Measurements from ENCODE around the gene ANKS1A.

Gene ANKS1A

GRCh38 chr6:35018746-35019145 is 129.7 kb downstream of the ANKS1A start:
- in situ Hi-C loops (cut with MboI; ENCODE audit: low sequenced_read_pairs), result no loop called here

GRCh38 chr6:35019171-35019570 is 130.1 kb downstream of the ANKS1A start:
- in situ Hi-C loops (cut with MboI; ENCODE audit: low sequenced_read_pairs), result no loop called here

- in situ Hi-C loops (cut with MboI; ENCODE audit: low sequenced_read_pairs), result no loop called here
Measured at GRCh38 chr6:35019831-35020230, 130.8 kb downstream of the ANKS1A start.

GRCh38 chr6:35021004-35021403 is 131.9 kb downstream of the ANKS1A start:
- in situ Hi-C loops (cut with MboI; ENCODE audit: low sequenced_read_pairs), result no loop called here

GRCh38 chr6:35023091-35024000 is 134.3 kb downstream of the ANKS1A start:
- in situ Hi-C loops (cut with MboI; ENCODE audit: low sequenced_read_pairs), result no loop called here

GRCh38 chr6:35024551-35025054 is 135.5 kb downstream of the ANKS1A start:
- in situ Hi-C loops (cut with MboI; ENCODE audit: low sequenced_read_pairs), result no loop called here

- in situ Hi-C loops (cut with MboI; ENCODE audit: low sequenced_read_pairs), result no loop called here
Measured at GRCh38 chr6:35025232-35026188, 136.5 kb downstream of the ANKS1A start.

- in situ Hi-C loops (cut with MboI; ENCODE audit: low sequenced_read_pairs), result no loop called here
Measured at GRCh38 chr6:35026434-35027222, 137.6 kb downstream of the ANKS1A start.

- in situ Hi-C loops (cut with MboI; ENCODE audit: low sequenced_read_pairs), result no loop called here
Measured at GRCh38 chr6:35027807-35028206, 138.8 kb downstream of the ANKS1A start.

GRCh38 chr6:35028781-35029769 is 140.0 kb downstream of the ANKS1A start:
- in situ Hi-C loops (cut with MboI; ENCODE audit: low sequenced_read_pairs), result no loop called here

GRCh38 chr6:35030099-35030498 is 141.0 kb downstream of the ANKS1A start:
- in situ Hi-C loops (cut with MboI; ENCODE audit: low sequenced_read_pairs), result no loop called here

GRCh38 chr6:35031611-35032529 is 142.8 kb downstream of the ANKS1A start:
- in situ Hi-C loops (cut with MboI; ENCODE audit: low sequenced_read_pairs), result no loop called here

GRCh38 chr6:35033683-35034082 is 144.6 kb downstream of the ANKS1A start:
- in situ Hi-C loops (cut with MboI; ENCODE audit: low sequenced_read_pairs), result no loop called here

- in situ Hi-C loops (cut with MboI; ENCODE audit: low sequenced_read_pairs), result no loop called here
Measured at GRCh38 chr6:35034411-35035191, 145.5 kb downstream of the ANKS1A start.

GRCh38 chr6:35035481-35036030 is 146.5 kb downstream of the ANKS1A start:
- in situ Hi-C loops (cut with MboI; ENCODE audit: low sequenced_read_pairs), result no loop called here

- in situ Hi-C loops (cut with MboI; ENCODE audit: low sequenced_read_pairs), result no loop called here
Measured at GRCh38 chr6:35036059-35036827, 147.2 kb downstream of the ANKS1A start.

Measured in hTERT RPE-1 (cell line).